Measurements from ENCODE around the gene UBALD2. TPM values are rescaled to one million over a fixed set of nuclear protein-coding genes. Genes with fewer than 3 reads are reported as not detected.

UBALD2 gene
- total and polyA plus RNA-seq, 2 of the 4 experiments (the other 2 are of a cell fraction): 0.90 to 12.1 TPM

GRCh38 chr17:76280650-76281049, 15.5 kb downstream of the UBALD2 start:
- POLR2A ChIA-PET (ENCODE audit: unreplicated experiment): no interaction called here
- BruUV-seq (replicated peaks): no TSS peak
- CTCF ChIA-PET: interaction anchor here (2.0 to 2.7 kb wide), 2 partner anchors 154 to 159 kb away, joined by 14 to 27 read pairs; no protein-coding TSS in a partner anchor

More at GRCh38 chr17:76280650-76281049, 15.5 kb downstream of the UBALD2 start:
- Histone ChIP-seq H3K4ac (ENCODE audit: low read depth, low read length) (no peak overlapping the region), H3K4me1 (ENCODE audit: control insufficient read depth, insufficient read depth, low read length) (peaks cover 4% of the 10 kb centered on the region), H2BK15ac (ENCODE audit: low read depth, low read length) (no peak overlapping the region), H3K79me1 (ENCODE audit: low read depth in 1 of 2, low read length in 2 of 2) (peaks cover 0 to 5% of the 10 kb centered on the region in 2 experiments; a peak in 1 of 4 replicates), H3K9me1 (ENCODE audit: insufficient read depth, low read length) (peaks cover 6% of the 10 kb centered on the region), H4K8ac (ENCODE audit: low read depth in 2 of 2, low read length in 2 of 2) (no peak overlapping the region), H3K9ac (ENCODE audit: low read depth, low read length) (no peak overlapping the region), H3K27me3 (ENCODE audit: control insufficient read depth, insufficient read depth, low read length) (no peaks in the 10 kb centered on the region), H4K5ac (ENCODE audit: low read depth, low read length) (no peak overlapping the region), H2AFZ (replicated peaks; ENCODE audit: low read length, poor library complexity) (no peak overlapping the region), H2AK5ac (ENCODE audit: low read depth, low read length) (no peak overlapping the region), H3K27ac (ENCODE audit: insufficient read depth, low read length) (no peak overlapping the region), H3K18ac (ENCODE audit: low read depth, low read length) (no peak overlapping the region), H3K9me3 (ENCODE audit: control insufficient read depth, insufficient read depth, low read length) (no peaks in the 10 kb centered on the region), H3K23ac (ENCODE audit: low read depth, low read length) (no peak overlapping the region), H3K36me3 (ENCODE audit: control insufficient read depth, insufficient read depth, low read length) (peaks cover 4% of the 10 kb centered on the region), H3K4me3 (ENCODE audit: insufficient read depth, low read depth, low read length) (no peak overlapping the region), H3K14ac (replicated peaks; ENCODE audit: low read depth, low read length) (no peak overlapping the region), H2AK9ac (replicated peaks; ENCODE audit: low read depth, low read length, poor library complexity) (no peak overlapping the region), H2BK5ac (ENCODE audit: low read depth, low read length, poor library complexity, severe bottlenecking) (no peak overlapping the region), H2BK120ac (ENCODE audit: low read depth, low read length) (no peak overlapping the region), H3K4me2 (ENCODE audit: low read depth, low read length) (no peak overlapping the region), H4K91ac (ENCODE audit: insufficient read depth, low read depth, low read length) (no peak overlapping the region), H2BK20ac (ENCODE audit: low read depth, low read length) (no peak overlapping the region), H4K20me1 (ENCODE audit: insufficient read depth, low read length) (no peaks in the 10 kb centered on the region; the same call in 1 of the 2 replicates), H3K56ac (ENCODE audit: extremely low read depth, insufficient read depth, low read length) (no peak overlapping the region)
- no peak for ATAC-seq (ENCODE audit: low read depth)
- TF ChIP-seq BHLHE40 (IDR thresholded peaks at IDR 0.05; ENCODE audit: low read depth, low read length) (no peak), POLR2A (IDR thresholded peaks at IDR 0.05; ENCODE audit: low read depth, low read length) (no peak), RFX5 (IDR thresholded peaks at IDR 0.05; ENCODE audit: low read depth, low read length) (no peak)
- TF ChIP-seq, protein P1, sequence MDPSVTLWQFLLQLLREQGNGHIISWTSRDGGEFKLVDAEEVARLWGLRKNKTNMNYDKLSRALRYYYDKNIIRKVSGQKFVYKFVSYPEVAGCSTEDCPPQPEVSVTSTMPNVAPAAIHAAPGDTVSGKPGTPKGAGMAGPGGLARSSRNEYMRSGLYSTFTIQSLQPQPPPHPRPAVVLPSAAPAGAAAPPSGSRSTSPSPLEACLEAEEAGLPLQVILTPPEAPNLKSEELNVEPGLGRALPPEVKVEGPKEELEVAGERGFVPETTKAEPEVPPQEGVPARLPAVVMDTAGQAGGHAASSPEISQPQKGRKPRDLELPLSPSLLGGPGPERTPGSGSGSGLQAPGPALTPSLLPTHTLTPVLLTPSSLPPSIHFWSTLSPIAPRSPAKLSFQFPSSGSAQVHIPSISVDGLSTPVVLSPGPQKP (IDR thresholded peaks at IDR 0.05; ENCODE audit: borderline replicate concordance, low read depth, low read length): no peak
- DNase-seq: no peak
- WGBS, 2 experiments (ENCODE audit: extremely low coverage in 2 of 2, insufficient read length in 1 of 2): 100% methylated on average over 2 of the region's 15 CpGs; no CpG with 5 or more reads in 1 of the 2 experiments
- in situ Hi-C loops (cut with MboI; ENCODE audit: low sequenced_read_pairs) (loop anchor here (5.0 to 10.0 kb wide), 2 partner anchors 163 to 376 kb away; partner anchors contain the start of gene MRPL38), dilution Hi-C loops (cut with HindIII; ENCODE audit: low sequenced_read_pairs, unreplicated experiment) (no loop called here), intact Hi-C loops (cut with micrococcal nuclease) (no loop called here)

Data from IMR-90 (cell line).